Activated T-cell treated with anti-CD3 and anti-CD28 coated beads for 4 hours (primary cell): Measurements from ENCODE around the gene ARL2.

Experiments
- DNase-seq: peaks from one replicate; pipeline ENCODE4 v3.0.0-alpha.2; 2020

ARL2 gene

DNA sequence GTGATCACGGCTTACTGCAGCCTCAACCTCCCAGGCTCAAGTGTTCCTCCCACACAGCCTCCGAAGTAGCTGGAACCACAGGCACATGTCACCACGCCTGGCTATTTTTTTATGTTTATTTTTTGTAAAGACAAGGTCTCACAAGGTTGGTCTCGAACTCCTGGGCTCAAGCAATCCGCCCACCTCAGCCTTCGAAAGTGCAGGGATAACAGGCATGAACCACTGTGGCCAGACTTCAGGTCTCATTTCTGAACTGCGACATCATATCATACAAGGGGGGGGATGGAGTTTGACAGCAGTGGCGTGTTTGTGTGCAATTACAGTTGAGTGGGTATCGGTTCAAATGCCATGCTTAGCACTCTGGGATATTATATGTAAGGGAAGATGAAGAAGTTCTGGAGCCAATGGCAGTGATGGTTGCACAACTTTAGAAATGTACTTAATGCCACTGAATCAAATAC, 37.5 kb downstream of the ARL2 start:
- DNase-seq: no peak

DNA sequence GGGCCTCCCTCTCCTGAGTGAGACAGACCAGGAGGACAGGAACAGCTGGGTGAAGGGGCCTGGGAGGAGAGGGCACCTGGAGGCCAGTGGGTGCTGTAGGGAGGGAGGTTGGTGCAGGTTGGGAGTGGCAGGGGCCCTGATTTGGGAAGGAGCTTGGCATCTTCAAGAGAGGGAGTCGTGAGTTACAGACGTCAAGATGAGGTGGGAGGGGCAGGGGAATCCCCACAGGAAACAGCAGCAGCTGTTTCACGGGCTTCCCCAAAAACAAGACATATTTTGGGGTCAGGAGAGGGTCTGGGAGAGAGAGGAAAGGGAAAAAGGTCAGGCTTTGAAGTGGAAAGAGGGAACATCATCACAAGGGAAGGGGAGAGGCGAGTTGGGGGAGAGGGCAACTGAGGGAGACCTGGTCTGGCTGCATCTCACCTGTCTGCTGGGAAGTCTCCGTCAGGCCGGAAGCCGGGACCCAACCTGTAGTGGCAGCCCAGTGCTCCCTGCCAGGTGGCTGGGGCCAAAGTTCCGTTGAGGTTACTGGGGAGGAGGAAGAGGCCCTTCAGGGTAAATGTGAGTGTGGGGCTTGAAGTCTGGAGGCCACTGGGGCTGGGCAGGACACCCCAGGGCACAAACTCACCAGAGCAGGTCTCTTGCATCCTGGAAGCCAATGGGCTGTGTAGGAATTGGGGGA, 40.0 kb downstream of the ARL2 start:
- peak; percentile 18 for DNase-seq

GRCh38 chr11:65055538-65055937, 41.6 kb downstream of the ARL2 start:
- no peak for DNase-seq

DNA sequence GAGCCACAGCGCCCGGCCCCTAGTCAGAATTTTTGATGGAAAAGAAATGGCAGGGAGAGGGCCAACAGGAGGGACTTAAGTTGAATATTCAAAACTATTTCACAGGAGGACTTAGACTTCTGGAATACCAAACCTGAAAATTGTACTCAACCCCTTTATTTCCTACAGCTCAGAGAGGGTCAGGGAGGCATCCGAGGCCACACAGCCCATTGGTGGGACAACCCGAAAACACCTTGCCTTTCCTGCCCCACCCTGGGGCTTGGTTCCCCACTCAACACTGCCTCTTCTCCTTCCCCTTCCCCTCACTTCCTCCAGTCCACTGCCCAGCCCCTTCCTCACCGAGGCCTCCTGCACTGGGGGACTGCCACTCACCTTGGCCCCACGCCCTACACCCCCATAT, 43.0 kb downstream of the ARL2 start:
- no peak for DNase-seq

GRCh38 chr11:65057526-65057925, 43.6 kb downstream of the ARL2 start:
- DNase-seq: no peak

- no peak for DNase-seq
These were observed 44.1 kb downstream of the ARL2 start for GRCh38 chr11:65058012-65058411.

DNA sequence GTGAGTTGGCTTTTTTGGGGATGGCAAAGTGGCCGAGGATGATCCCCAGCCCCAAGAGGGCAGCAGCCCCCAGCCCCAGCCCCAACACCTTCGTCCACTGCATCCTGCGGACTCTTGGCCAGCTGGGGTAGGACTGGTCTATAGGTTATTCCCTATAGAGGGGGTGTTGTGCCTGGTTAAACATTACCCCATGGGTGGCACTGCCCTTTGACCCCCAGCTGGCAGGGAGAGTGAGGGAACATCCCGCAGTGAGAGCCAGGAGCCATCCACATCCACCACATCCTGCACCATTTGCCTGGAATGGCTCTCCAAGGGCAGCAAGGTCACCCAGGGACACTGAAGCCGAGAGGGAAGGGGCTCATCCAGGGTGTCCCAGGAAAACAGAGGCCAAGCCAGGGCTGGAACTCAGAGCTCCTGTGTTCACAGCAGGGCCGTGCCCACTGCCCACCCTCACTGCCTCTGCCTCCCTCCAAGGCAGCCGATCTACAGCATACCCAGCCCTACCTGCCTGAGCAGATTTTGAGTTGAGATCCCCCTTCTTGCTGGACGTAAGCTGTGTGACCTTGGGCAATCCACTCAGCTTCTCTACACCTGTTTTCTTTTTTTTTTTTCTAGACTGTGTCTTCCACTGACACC, 44.6 kb downstream of the ARL2 start, which contains the start of gene NAALADL1:
Gene NAALADL1 (minus strand): TSS at position 135 of the 636 bp plus-strand sequence. CDS start 32 bp downstream, at position 103.
- no peak for DNase-seq

DNA sequence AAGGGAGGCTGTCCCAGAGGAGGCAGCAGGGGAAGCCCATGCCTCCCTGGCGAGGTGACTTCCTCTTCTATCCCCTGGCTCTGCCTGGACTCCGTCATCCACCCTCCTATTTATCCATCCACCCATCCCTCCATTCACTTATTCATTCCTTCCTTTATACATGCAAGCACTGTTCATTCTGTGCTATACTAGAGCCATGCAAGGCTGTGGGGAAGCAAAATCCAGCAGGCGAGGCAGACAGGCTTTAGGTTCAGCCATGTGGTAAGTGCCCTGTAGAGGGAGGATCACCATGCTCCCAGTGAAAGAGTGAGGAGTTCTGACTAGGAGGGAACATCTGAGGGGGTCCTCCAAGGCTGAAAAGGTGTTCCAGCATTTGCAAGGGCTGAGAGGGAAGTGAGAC, 45.6 kb downstream of the ARL2 start:
- no peak for DNase-seq

- DNase-seq: no peak
These were observed 46.2 kb downstream of the ARL2 start for GRCh38 chr11:65059959-65060824.

DNA sequence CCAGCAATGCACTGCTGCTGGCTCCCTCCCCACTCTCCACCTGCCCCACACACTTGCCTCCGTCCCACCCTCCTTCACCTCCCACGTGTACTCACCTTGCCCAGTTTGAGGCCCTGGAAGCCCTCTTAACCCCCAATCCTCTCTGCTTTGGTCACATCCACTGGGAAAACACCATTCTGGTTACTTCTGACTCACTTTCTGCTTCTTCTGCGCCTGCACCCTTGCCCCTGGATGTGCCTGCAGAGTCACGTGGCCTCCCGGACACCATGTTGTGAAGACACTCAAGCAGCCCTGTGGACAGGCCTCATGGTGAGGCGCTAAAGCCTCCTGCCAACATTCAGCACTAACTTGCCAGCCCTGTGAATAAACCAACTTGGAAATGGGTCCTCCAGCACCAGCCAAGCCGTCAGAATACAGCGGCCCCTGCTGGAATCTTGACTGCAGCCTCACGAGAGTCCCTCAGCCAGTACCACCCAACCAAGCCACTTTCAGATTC, 47.0 kb downstream of the ARL2 start:
- no peak for DNase-seq

GRCh38 chr11:65063532-65063931, 49.6 kb downstream of the ARL2 start:
- no peak for DNase-seq

DNA sequence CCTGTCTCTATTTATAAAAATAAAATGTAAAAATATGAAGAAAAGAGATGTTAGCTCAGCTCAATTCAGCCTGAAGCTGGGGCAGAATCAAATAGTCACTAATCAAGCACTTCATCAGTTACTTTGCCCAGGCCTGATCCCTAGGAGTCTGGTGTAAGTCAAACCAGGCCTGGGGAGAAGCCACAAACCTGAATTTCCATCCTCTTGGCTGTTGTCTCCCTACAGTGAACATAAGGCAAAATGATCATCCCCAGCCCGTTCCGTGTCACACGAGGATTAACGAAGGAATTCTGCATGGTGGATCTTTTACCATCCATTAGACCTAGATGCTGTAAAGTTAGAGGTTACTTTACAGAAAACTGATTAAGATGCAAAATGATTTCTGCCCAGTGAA, 50.9 kb downstream of the ARL2 start:
- DNase-seq: no peak

DNA sequence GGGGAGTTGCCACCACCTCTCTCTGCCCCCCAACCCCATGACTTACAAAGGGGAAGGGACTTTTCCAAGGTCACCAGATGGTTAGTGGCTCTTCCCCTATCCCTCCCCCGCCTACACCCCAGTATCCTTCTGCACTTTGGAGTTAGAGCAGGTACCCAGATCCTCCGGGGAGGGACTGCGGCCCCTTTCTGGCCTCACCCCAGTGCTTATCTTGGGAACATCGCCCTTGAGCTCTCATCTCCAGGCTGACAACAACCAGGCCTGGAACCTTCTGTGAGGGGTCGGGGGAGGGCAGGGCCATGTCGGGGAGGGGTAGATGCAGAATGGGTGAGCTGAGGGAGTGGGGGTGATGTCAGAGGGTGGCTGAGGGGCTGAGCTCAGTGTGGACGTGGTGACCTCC, 51.9 kb downstream of the ARL2 start:
- DNase-seq: no peak

DNA sequence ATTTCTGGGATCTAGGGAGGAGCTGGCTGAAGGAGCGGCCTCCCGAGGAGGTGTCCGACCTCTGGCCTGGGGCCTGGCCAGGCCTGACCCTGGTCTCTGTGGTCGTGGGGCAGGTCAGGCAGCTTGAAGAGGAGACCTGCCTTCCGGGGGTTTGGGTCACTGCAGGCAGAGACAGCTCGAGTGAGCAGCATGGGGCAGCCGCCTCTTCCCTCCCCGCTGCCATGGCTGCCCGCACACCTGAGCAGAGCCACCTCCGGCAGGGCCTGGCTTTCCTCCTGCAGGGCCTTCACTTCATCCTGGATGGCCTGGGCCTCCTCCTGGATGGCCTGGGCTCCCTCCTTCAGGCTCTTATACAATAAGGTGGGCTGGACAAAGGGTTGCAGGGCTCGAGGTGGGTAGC, 52.4 kb downstream of the ARL2 start:
- DNase-seq: no peak

DNA sequence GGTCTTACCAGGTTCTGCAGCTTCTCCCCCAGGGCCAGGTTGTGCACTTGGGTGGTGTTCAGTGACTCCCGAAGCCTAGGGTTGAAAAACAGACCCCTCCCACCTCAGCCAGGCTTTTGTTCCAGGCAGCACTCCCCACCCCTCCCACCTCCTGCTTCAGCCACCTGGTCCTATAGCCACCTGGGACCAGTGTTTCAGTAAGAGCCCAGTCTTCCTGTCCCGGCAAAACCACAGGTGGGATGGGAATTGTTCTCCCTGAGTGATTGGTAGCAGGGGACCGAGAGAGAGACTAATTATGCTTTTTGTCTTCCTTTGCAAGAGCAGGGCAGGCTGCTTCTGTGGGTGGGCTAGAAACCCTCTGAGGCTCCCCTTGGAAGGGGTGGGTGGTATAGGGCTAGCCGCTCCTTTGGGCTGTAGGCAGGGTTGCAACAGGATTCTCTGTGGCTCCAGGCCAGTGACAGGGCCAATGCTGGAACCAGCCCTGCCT, 52.9 kb downstream of the ARL2 start:
- no peak for DNase-seq

DNA sequence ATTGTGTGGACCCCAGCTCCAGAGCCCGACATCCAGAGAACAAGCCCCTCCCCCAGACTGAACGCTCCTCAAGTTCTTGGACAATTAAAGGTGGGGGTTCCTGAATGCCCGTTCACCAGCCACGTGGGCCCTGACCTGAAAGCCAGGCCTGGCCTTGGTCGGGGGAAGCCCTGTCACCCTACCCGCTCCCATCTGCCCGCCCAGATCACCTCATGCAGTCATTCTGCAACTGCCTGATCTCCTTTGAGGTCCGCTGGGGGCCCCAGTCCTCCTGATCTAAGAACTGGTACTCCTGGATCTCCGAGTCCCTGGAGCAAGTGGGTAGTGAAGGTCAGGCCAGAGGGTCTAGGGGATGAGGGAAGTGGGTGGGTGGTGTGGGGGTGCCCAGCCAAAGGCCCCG, 53.5 kb downstream of the ARL2 start:
- DNase-seq: no peak

DNA sequence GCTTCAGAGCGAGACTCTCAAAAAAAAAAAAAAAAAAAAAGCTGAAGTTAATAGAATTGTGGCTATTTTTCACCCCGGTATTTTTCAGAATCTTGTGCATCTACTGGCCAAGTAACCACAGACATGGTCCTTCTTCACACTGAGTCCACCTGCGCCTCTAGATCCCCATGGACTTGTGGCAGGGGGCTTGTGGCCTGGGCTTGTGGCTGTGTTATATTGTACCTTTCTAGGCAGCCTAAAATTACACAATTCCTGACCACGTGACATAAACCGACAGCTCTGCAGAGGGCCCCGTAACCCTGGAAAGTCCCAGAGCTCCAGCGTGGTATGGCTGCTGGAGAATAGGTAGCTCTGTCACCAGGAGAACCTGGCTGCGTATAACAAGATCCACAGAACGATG, 55.3 kb downstream of the ARL2 start:
- no peak for DNase-seq
